HCT116 (cell line): ENCODE results near the gene MAVS. TPM values are rescaled to one million over a fixed set of nuclear protein-coding genes. Genes with fewer than 3 reads are reported as not detected.
"Not testable (repeated sequence)": the region's sequence is repeated elsewhere in the genome, so short reads cannot be mapped to it uniquely, and the experiment has no call there.

Source experiments
- ATAC-seq: fragments of 200-7000 bp; cut with Tn5 transposase; 2 replicates; pipeline ENCODE4 v1.9.1; 2020; ENCODE audit warnings: mild to moderate bottlenecking, moderate library complexity
- BruUV-seq: library from RNA; stranded (reverse); fragments of 400-500 nt; replicated peaks from 2 replicates; lab custom pipeline; 2021; lab: Mats Ljungman, UMichigan
- CTCF ChIA-PET: fragments of 300-600 bp; sonication (Branson Sonifier 250); formaldehyde crosslinking; loops from one replicate; lab custom pipeline; 2021; ENCODE audit warnings: antibody characterized with exemption; lab: Charles Lee
- POLR2A ChIA-PET: fragments of 300-600, 350-600 bp; sonication (Branson Sonifier 250); formaldehyde crosslinking; loops from one replicate; lab custom pipeline; 2021; ENCODE audit warnings: antibody characterized with exemption; lab: Charles Lee
- RAD21 ChIA-PET, 2 experiments: fragments of 300-600 bp; sonication (Branson Sonifier 250); formaldehyde crosslinking; loops; one replicate each; lab custom pipeline; 2023; ENCODE audit warnings: low total read pairs in 2 of 2; ENCODE audit not compliant: uncharacterized antibody in 2 of 2, unreplicated experiment in 2 of 2, low non-redundant PET in 1 of 2; lab: Charles Lee
- DNase-seq: peaks from one replicate; pipeline ENCODE4 v3.0.0-alpha.2; 2010; ENCODE audit warnings: low read depth, low spot score
- H2AFZ ChIP-seq: fragments of 200-600 bp; shearing (Covaris generic), sonication (generic); 2 replicates; pipeline ENCODE4 v1.6.1; 2017; ENCODE audit warnings: low read depth, mixed run types, mixed read lengths, antibody characterized with exemption, low read length; ENCODE audit not compliant: poor library complexity, severe bottlenecking
- H3K27ac ChIP-seq: 2 replicates; pipeline ENCODE4 v1.5.1; 2012; ENCODE audit warnings: low read depth, low read length
- H3K27me3 ChIP-seq: fragments of 200-600 bp; sonication (generic); 2 replicates; pipeline ENCODE4 v1.6.1; 2016; ENCODE audit warnings: mixed run types, low read length, mixed read lengths; ENCODE audit not compliant: insufficient read depth
- H3K36me3 ChIP-seq, 2 experiments: fragments of 200-500 bp in 1 of 2; fragments of 200-600 bp in 1 of 2; sonication (Bioruptor generic) in 1 of 2; sonication (generic) in 1 of 2; 2 replicates each; pipeline versions ENCODE4 v1.5.1 to v1.6.1; 2014 to 2016; ENCODE audit warnings: low read length in 2 of 2, inconsistent platforms in 1 of 2, mixed read lengths in 1 of 2, mixed run types in 1 of 2; ENCODE audit not compliant: insufficient read depth in 2 of 2, control insufficient read depth in 1 of 2
- H3K4me1 ChIP-seq, 2 experiments: fragments of 200-600 bp in 1 of 2; sonication (generic) in 1 of 2; 2 replicates each; pipeline versions ENCODE4 v1.5.1 to v1.6.1; 2012 to 2017; ENCODE audit warnings: low read length in 2 of 2, inconsistent platforms in 1 of 2, mild to moderate bottlenecking in 1 of 2, mixed read lengths in 1 of 2, mixed run types in 1 of 2, moderate library complexity in 1 of 2; ENCODE audit not compliant: insufficient read depth in 2 of 2, control insufficient read depth in 1 of 2
- H3K4me2 ChIP-seq: fragments of 200-600 bp; sonication (generic); 2 replicates; pipeline ENCODE4 v1.6.1; 2017; ENCODE audit warnings: mixed run types, low read length, mixed read lengths
- H3K4me3 ChIP-seq, 2 experiments: fragments of 200-600 bp in 1 of 2; sonication (generic) in 1 of 2; replicated peaks in 1 of 2; 2 replicates each; pipeline ENCODE4 v1.5.1; 2011 to 2016; ENCODE audit warnings: low read length in 2 of 2, control low read depth in 1 of 2, low read depth in 1 of 2, mild to moderate bottlenecking in 1 of 2, mixed read lengths in 1 of 2, mixed run types in 1 of 2
- H3K79me2 ChIP-seq: fragments of 200-600 bp; sonication (generic); 2 replicates; pipeline ENCODE4 v1.6.1; 2017; ENCODE audit warnings: mild to moderate bottlenecking, mixed run types, low read length, moderate library complexity, mixed read lengths; ENCODE audit not compliant: insufficient read depth
- H3K9ac ChIP-seq: fragments of 200-600 bp; sonication (generic); 2 replicates; pipeline ENCODE4 v1.6.1; 2016; ENCODE audit warnings: low read length, mixed read lengths
- H3K9me2 ChIP-seq: fragments of 200-600 bp; sonication (generic), shearing (Covaris generic); 2 replicates; pipeline ENCODE4 v1.6.1; 2017; ENCODE audit warnings: mixed run types, mild to moderate bottlenecking, moderate library complexity; ENCODE audit not compliant: insufficient read depth
- H3K9me3 ChIP-seq, 2 experiments: fragments of 200-500 bp in 1 of 2; fragments of 200-600 bp in 1 of 2; sonication (Bioruptor generic) in 1 of 2; sonication (generic) in 1 of 2; 2 replicates each; pipeline ENCODE4 v1.6.1; 2014 to 2017; ENCODE audit warnings: low read length in 2 of 2, mixed read lengths in 2 of 2, inconsistent platforms in 1 of 2, low read depth in 1 of 2, mild to moderate bottlenecking in 1 of 2, mixed run types in 1 of 2, moderate library complexity in 1 of 2; ENCODE audit not compliant: control insufficient read depth in 1 of 2, insufficient read depth in 1 of 2
- H4K20me1 ChIP-seq: fragments of 200-600 bp; sonication (generic), shearing (Covaris generic); 2 replicates; pipeline ENCODE4 v1.6.1; 2017; ENCODE audit warnings: mixed run types, mild to moderate bottlenecking, moderate library complexity; ENCODE audit not compliant: insufficient read depth
- CBX3 ChIP-seq: IDR thresholded peaks from 2 replicates; pipeline ENCODE4 v1.6.1; 2012; ENCODE audit warnings: low read depth
- CEBPB ChIP-seq: IDR thresholded peaks from 2 replicates; pipeline ENCODE4 v1.6.1; 2012; ENCODE audit warnings: low read depth
- FOSL1 ChIP-seq: IDR thresholded peaks from 2 replicates; pipeline ENCODE4 v1.6.1; 2012; ENCODE audit warnings: low read depth
- JUND ChIP-seq: IDR thresholded peaks from 2 replicates; pipeline ENCODE4 v1.6.1; 2012
- POLR2A ChIP-seq: IDR thresholded peaks from 2 replicates; pipeline ENCODE4 v1.7.0; 2011; ENCODE audit warnings: borderline replicate concordance; ENCODE audit not compliant: insufficient read depth, insufficient read length; ENCODE audit errors: extremely low read depth
- SIN3A ChIP-seq: IDR thresholded peaks from 2 replicates; pipeline ENCODE4 v1.6.1; 2012; ENCODE audit warnings: low read depth
- SRF ChIP-seq: IDR thresholded peaks from 2 replicates; pipeline ENCODE4 v1.6.1; 2012; ENCODE audit warnings: low read depth
- YY1 ChIP-seq: IDR thresholded peaks from 2 replicates; pipeline ENCODE4 v1.6.1; 2011; ENCODE audit warnings: low read length, low read depth, moderate library complexity, mild to moderate bottlenecking; ENCODE audit not compliant: insufficient replicate concordance; ENCODE audit errors: extremely low read depth
- ZFX ChIP-seq: fragments of 450-650 bp; IDR thresholded peaks from 2 replicates; pipeline ENCODE4 v1.6.1; 2017
- intact Hi-C: fragments of 100-400 bp; cut with micrococcal nuclease; formaldehyde crosslinking; loops from 2 replicates; pipeline ENCODE4 v1.10.0; 2022
- total RNA-seq: library from RNA; stranded (reverse); gene quantifications from one replicate; pipeline ENCODE4 v1.2.1, GENCODE V29; 2021; ENCODE audit not compliant: unreplicated experiment
- TF ChIP-seq, protein P1 (sequence below): IDR thresholded peaks from 2 replicates; pipeline ENCODE4 v1.6.1; 2012

Gene MAVS
- total RNA-seq, 1 experiment from 2014 or later, result 60.1 TPM

DNA sequence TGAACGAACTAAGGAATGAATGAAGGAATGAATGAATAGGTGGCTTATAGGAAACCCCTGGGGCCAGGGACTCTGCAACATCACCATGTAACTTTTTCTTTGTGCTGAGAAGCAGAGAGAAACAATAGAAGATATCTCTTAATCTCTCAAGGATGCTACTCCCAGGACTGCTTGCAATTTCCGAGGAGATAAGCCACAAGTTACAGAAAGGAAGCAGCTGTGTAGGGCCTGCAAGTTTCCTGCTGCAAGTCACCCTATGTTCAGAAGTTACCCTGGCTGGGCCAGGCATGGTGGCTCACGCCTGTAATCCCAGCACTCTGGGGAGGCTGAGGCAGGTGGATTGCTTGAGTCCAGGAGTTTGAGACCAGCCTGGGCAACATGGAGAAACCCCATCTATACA is 7.3 kb upstream of the MAVS start:
- no peaks in the 10 kb centered on the region for H4K20me1 ChIP-seq
- no TSS peak for BruUV-seq
- H3K4me2 ChIP-seq, result no peak overlapping the region
- ChIA-PET RAD21 (no interaction called here), POLR2A (interaction anchor here (0.7 to 1.1 kb wide), 2 partner anchors 16 to 21 kb away, joined by 3 to 4 read pairs; no protein-coding TSS in a partner anchor), CTCF (interaction anchor here (1.6 kb wide), 1 partner anchor 16 kb away, joined by 4 read pairs; no protein-coding TSS in a partner anchor)
- DNase-seq (no peak), ATAC-seq (no peak)
- no peaks in the 10 kb centered on the region for H3K79me2 ChIP-seq
- H2AFZ ChIP-seq, result no peak overlapping the region
- no peaks in the 10 kb centered on the region for H3K27me3 ChIP-seq
- H3K36me3 ChIP-seq, result no peaks in the 10 kb centered on the region
- no peaks in the 10 kb centered on the region for H3K9me3 ChIP-seq
- H3K4me3 ChIP-seq, result no peak overlapping the region
- no peak overlapping the region for H3K27ac ChIP-seq
- H3K9ac ChIP-seq, result no peak overlapping the region
- intact Hi-C loops, result no loop called here
- no peaks in the 10 kb centered on the region for H3K9me2 ChIP-seq
- peaks cover 29 to 45% of the 10 kb centered on the region in 2 experiments for H3K4me1 ChIP-seq
- no peak for TF ChIP-seq CBX3
- no peak for TF ChIP-seq SRF
- TF ChIP-seq ZFX, result no peak
- TF ChIP-seq, protein P1, sequence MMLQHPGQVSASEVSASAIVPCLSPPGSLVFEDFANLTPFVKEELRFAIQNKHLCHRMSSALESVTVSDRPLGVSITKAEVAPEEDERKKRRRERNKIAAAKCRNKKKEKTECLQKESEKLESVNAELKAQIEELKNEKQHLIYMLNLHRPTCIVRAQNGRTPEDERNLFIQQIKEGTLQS, result no peak
- no peak for TF ChIP-seq YY1
- no peak for TF ChIP-seq POLR2A
- no peak for TF ChIP-seq CEBPB

DNA sequence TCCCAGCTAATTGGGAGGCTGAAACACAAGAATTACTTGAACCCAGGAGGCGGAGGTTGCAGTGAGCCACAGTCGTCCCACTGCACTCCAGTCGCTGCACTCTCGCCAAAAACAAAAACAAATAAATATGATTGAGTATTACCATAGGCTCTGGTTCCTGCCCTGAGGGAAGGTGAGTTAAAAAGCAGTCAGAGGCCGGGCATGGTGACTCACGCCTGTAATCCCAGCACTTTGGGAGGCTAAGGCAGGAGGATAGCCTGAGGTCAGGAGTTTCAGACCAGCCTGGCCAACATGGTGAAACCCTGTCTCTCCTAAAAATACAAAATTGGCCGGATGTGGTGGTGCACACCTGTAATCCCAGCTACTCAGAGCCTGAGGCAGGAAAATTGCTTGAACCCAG is 6.4 kb upstream of the MAVS start:
- Histone ChIP-seq H3K27ac (peak overlapping the region; percentile 35; the same call in 1 of the 2 replicates), H3K4me3 (peak overlapping the region in 1 of 2 experiments; percentile 19; a peak in 1 of 4 replicates), H3K4me1 (peaks cover 30 to 54% of the 10 kb centered on the region in 2 experiments), H3K4me2 (peak overlapping the region; percentile 61), H3K9ac (peak overlapping the region; percentile 23; the same call in 1 of the 2 replicates)
- H3K9me2 ChIP-seq, H3K79me2 ChIP-seq, H3K36me3 ChIP-seq, H4K20me1 ChIP-seq, BruUV-seq, H3K27me3 ChIP-seq, H2AFZ ChIP-seq, intact Hi-C loops, H3K9me3 ChIP-seq, RAD21 ChIA-PET: not testable (repeated sequence)
- peak; percentile 67; the same call in 1 of the 2 replicates for TF ChIP-seq FOSL1
- TF ChIP-seq CBX3, result peak; percentile 38; the same call in 1 of the 2 replicates
- peak; percentile 24; the same call in 1 of the 2 replicates for TF ChIP-seq SIN3A
- TF ChIP-seq JUND, result peak; percentile 66
- CTCF ChIA-PET, result interaction anchor here (1.6 kb wide), 1 partner anchor 15 kb away, joined by 4 read pairs; no protein-coding TSS in a partner anchor
- ATAC-seq (peak; percentile 80), DNase-seq (peak; percentile 40)
- POLR2A ChIA-PET, result interaction anchor here (1.1 kb wide), 1 partner anchor 22 kb away, joined by 4 read pairs; no protein-coding TSS in a partner anchor
